Nephron (organoid): ENCODE measurements around the gene ONECUT1.

Source experiments
- H3K27ac Mint-ChIP-seq, 3 experiments: 2 replicates each; pipeline ENCODE4 v1.8.0; 2020; ENCODE audit warnings: mixed read lengths in 3 of 3, mild to moderate bottlenecking in 2 of 3, moderate library complexity in 1 of 3
- H3K27me3 Mint-ChIP-seq: 2 replicates; pipeline ENCODE4 v1.8.0; 2021; ENCODE audit warnings: low read depth, mild to moderate bottlenecking, moderate library complexity, mixed read lengths
- H3K36me3 Mint-ChIP-seq: 2 replicates; pipeline ENCODE4 v1.8.0; 2020; ENCODE audit warnings: low read depth, mixed read lengths
- H3K4me1 Mint-ChIP-seq: 2 replicates; pipeline ENCODE4 v1.8.0; 2020; ENCODE audit warnings: mixed read lengths
- H3K4me3 Mint-ChIP-seq, 3 experiments: 2 replicates each; pipeline ENCODE4 v1.8.0; 2020; ENCODE audit warnings: mild to moderate bottlenecking in 3 of 3, mixed read lengths in 3 of 3, moderate library complexity in 2 of 3
- H3K9me3 Mint-ChIP-seq: 2 replicates; pipeline ENCODE4 v1.8.0; 2020; ENCODE audit warnings: mixed read lengths
- TF ChIP-seq, protein P1 (sequence below), 3 experiments: fragments of 200-600 bp; sonication (generic); IDR thresholded peaks; one replicate each; pipeline ENCODE4 v1.5.0; 2021; ENCODE audit warnings: antibody characterized with exemption in 3 of 3; ENCODE audit not compliant: unreplicated experiment in 3 of 3

Gene ONECUT1

DNA sequence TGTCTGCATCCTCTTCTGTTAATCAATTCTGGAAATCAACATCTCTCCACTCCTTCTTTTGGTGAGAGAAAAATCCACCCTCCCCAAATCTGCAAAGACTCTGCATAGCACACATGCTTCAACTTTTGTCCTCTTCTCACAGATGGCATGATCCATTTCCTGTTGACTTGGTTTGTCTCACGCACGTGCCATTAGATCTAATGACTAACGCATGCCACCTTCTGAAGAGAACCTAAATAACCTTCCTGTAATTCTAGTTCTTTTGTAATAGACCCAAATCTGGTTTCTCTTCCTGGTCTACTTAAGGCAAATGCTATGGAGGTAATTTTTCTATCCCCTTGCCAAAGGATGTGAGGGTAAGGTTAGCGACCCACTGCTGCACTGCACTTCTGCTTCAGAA lies 60.0 kb downstream of the ONECUT1 start:
- TF ChIP-seq, protein P1, sequence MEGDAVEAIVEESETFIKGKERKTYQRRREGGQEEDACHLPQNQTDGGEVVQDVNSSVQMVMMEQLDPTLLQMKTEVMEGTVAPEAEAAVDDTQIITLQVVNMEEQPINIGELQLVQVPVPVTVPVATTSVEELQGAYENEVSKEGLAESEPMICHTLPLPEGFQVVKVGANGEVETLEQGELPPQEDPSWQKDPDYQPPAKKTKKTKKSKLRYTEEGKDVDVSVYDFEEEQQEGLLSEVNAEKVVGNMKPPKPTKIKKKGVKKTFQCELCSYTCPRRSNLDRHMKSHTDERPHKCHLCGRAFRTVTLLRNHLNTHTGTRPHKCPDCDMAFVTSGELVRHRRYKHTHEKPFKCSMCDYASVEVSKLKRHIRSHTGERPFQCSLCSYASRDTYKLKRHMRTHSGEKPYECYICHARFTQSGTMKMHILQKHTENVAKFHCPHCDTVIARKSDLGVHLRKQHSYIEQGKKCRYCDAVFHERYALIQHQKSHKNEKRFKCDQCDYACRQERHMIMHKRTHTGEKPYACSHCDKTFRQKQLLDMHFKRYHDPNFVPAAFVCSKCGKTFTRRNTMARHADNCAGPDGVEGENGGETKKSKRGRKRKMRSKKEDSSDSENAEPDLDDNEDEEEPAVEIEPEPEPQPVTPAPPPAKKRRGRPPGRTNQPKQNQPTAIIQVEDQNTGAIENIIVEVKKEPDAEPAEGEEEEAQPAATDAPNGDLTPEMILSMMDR (IDR thresholded peaks at IDR 0.05; ENCODE audit: unreplicated experiment in 3 of 3) = no peak
- no peaks in the 10 kb centered on the region for H3K9me3 Mint-ChIP-seq
- no peak overlapping the region for H3K27ac Mint-ChIP-seq

DNA sequence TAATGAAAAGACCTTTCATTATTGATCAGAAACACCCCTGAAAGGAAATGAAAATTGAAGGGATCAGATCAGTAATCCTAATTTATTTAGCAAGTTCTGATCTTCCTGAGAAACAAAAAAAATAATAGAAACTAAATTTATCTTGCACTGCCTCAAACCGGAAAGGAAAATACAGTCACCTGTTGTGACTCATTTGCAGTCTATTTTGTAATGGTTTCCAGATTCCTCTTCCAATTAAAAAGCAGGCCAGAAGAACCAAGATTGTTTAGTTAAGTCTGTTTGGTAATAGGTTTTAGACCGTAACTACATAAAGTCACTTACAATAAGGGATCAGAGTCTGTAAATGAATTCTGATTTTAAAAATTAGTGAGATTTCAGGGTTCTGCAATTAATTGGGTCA lies 61.2 kb downstream of the ONECUT1 start:
- Mint-ChIP-seq H3K27me3 (peaks cover 4% of the 10 kb centered on the region), H3K9me3 (no peaks in the 10 kb centered on the region), H3K36me3 (no peaks in the 10 kb centered on the region), H3K4me1 (no peaks in the 10 kb centered on the region), H3K4me3 (no peak overlapping the region), H3K27ac (no peak overlapping the region)
- TF ChIP-seq, protein P1 (IDR thresholded peaks at IDR 0.05; ENCODE audit: unreplicated experiment in 3 of 3) = no peak

More for the DNA sequence above, 60.0 kb downstream of the ONECUT1 start:
- no peak overlapping the region for H3K4me3 Mint-ChIP-seq
- H3K36me3 Mint-ChIP-seq = no peaks in the 10 kb centered on the region
- peaks cover 4% of the 10 kb centered on the region for H3K27me3 Mint-ChIP-seq
- no peaks in the 10 kb centered on the region for H3K4me1 Mint-ChIP-seq

DNA sequence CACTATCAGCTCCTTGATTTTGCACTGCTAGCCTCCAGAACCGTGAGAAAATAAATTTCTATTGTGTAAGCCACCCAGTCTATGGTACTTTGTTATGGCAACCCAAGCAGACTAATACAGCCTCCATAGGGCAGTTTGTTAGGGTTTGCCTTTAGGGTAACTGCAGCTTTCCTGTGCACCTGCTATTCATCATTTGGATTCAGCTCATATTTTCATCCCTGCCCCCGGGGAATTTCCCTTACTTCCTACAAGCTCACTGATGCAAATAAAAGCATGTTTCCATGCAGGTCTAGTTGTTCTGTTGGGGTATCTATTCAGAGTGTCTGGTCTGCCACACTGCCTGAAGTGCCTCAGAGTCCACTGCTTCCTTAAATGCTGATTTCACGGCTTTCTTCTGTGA lies 62.3 kb downstream of the ONECUT1 start:
- Mint-ChIP-seq H3K27me3 (peaks cover 4% of the 10 kb centered on the region), H3K27ac (no peak overlapping the region), H3K4me3 (no peak overlapping the region), H3K9me3 (no peaks in the 10 kb centered on the region), H3K36me3 (no peaks in the 10 kb centered on the region), H3K4me1 (no peaks in the 10 kb centered on the region)
- TF ChIP-seq, protein P1 (IDR thresholded peaks at IDR 0.05; ENCODE audit: unreplicated experiment in 3 of 3) = no peak

DNA sequence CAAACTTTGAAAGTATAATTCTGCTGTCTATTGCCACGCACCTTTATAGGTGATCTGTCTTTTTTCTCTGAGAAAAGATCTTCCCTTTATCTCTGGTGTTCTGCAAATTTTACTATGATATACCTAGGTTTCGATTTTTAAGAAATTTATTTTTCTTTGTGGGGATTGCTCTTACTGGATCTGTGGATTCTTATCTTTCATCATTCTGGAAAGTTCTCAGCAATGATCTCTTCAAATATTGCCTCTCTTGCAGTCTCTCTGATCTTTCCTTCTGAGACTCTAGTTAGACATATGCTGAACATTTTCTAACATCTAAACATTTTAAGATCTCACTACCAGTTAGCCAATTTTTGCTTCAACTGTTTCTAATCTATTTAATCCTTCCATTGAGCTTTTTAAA lies 63.9 kb downstream of the ONECUT1 start:
- no peak overlapping the region for H3K4me3 Mint-ChIP-seq
- H3K27me3 Mint-ChIP-seq = peaks cover 4% of the 10 kb centered on the region
- H3K4me1 Mint-ChIP-seq = no peaks in the 10 kb centered on the region
- no peaks in the 10 kb centered on the region for H3K9me3 Mint-ChIP-seq
- TF ChIP-seq, protein P1 (IDR thresholded peaks at IDR 0.05; ENCODE audit: unreplicated experiment in 3 of 3) = no peak
- no peaks in the 10 kb centered on the region for H3K36me3 Mint-ChIP-seq
- no peak overlapping the region for H3K27ac Mint-ChIP-seq

DNA sequence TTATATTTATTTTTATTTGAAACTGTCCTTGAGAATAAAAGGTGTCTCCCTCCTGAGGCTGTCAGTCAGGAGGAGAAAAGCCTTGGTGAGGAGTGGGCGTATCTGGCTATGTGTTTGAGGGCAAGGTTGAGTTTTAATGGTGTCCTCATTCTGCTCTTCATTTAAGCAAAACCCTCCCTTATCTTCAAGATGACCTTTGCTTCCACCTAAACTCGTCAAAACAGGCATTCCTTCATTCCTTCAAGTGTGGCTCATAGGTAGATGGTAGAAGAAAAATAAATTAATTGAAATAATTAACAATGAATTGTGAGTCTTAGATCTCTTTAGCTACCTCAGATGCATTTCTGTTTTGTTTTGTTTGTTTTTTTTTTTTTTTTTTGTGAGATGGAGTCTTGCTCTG lies 71.6 kb downstream of the ONECUT1 start:
- TF ChIP-seq, protein P1 (IDR thresholded peaks at IDR 0.05; ENCODE audit: unreplicated experiment in 3 of 3) = no peak

DNA sequence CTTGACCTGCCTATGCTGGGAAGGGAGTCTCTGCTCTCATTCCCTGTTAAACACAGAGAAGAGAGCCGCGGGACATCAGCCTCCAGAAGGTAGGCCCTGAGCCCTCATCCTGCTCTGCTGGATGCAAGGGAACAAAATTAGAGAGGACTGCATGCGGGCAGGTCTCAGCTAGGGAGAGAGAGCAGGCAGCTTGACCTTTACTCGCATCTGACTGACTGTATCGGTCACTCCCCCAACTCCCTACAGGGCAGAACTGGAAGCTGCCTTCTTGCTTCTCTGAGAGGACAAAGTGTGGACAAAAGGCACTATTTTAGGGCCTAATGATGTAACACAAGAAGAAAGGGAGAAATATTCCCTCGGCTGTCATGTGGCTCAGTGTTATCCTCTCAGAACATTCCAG lies 72.2 kb downstream of the ONECUT1 start:
- no peaks in the 10 kb centered on the region for H3K4me1 Mint-ChIP-seq
- H3K4me3 Mint-ChIP-seq = no peak overlapping the region

More for the DNA sequence above, 71.6 kb downstream of the ONECUT1 start:
- Mint-ChIP-seq H3K4me1 (no peaks in the 10 kb centered on the region), H3K27ac (no peak overlapping the region), H3K36me3 (no peaks in the 10 kb centered on the region), H3K9me3 (no peaks in the 10 kb centered on the region), H3K27me3 (no peaks in the 10 kb centered on the region), H3K4me3 (no peak overlapping the region)

More for the DNA sequence above, 72.2 kb downstream of the ONECUT1 start:
- H3K36me3 Mint-ChIP-seq = no peaks in the 10 kb centered on the region
- TF ChIP-seq, protein P1 (IDR thresholded peaks at IDR 0.05; ENCODE audit: unreplicated experiment in 3 of 3) = no peak
- H3K27me3 Mint-ChIP-seq = no peaks in the 10 kb centered on the region
- H3K9me3 Mint-ChIP-seq = no peaks in the 10 kb centered on the region
- H3K27ac Mint-ChIP-seq = no peak overlapping the region
